Stomach smooth muscle (tissue), 2 donors: ENCODE data around the gene LNPEP.
A peak's percentile ranks its signal among the peaks of the same experiment; 100 is the strongest.

ENCODE experiments used
- H3K27ac ChIP-seq: one replicate; pipeline ENCODE4 v1.7.0; 2013; ENCODE audit warnings: mild to moderate bottlenecking, low read length, inconsistent platforms
- H3K27me3 ChIP-seq, 2 donors: one replicate each; pipeline ENCODE4 v1.7.0; 2013; ENCODE audit warnings: low read length in 2 of 2; ENCODE audit not compliant: insufficient read depth in 2 of 2, control insufficient read depth in 1 of 2
- H3K36me3 ChIP-seq, 2 donors: one replicate each; pipeline ENCODE4 v1.7.0; 2013; ENCODE audit warnings: low read length in 2 of 2; ENCODE audit not compliant: control insufficient read depth in 2 of 2, insufficient read depth in 2 of 2
- H3K4me1 ChIP-seq: one replicate; pipeline ENCODE4 v1.7.0; 2013; ENCODE audit warnings: low read length; ENCODE audit not compliant: control insufficient read depth, insufficient read depth
- H3K4me3 ChIP-seq, 2 donors: one replicate each; pipeline ENCODE4 v1.7.0; 2013; ENCODE audit warnings: low read length in 2 of 2
- H3K9ac ChIP-seq, 2 donors: one replicate each; pipeline ENCODE4 v1.7.0; 2013; ENCODE audit warnings: low read length in 2 of 2, mild to moderate bottlenecking in 1 of 2
- H3K9me3 ChIP-seq, 2 donors: one replicate each; pipeline ENCODE4 v1.7.0; 2013; ENCODE audit warnings: low read length in 2 of 2; ENCODE audit not compliant: control insufficient read depth in 2 of 2
- donor health status: healthy.
- donor health status: Pancreatic carcinoma.

LNPEP gene

DNA sequence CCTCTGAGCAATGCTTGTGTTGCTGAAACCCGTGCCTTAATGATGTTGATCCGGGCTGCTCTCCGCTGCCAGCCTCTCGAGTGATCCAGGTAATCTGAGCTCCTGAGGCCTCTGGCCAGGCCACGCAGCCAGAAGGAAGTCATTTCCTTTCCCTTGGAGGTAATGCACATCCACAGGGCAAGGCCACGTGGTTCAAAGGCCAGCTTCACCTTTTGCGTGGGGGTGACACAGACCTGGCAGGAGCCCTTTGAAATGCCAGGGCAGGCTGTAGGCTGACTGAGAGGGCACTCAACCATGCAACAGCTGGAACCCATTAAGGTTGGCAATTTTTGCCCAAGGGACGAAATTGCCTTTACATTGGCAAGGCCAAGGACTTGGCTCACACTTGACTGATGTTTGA is 126.2 kb downstream of the LNPEP start:
- H3K4me3 ChIP-seq = no peak overlapping the region
- no peak overlapping the region for H3K27ac ChIP-seq
- H3K27me3 ChIP-seq = no peaks in the 10 kb centered on the region
- H3K9me3 ChIP-seq = peaks cover 0 to 2% of the 10 kb centered on the region in 2 donors
- H3K4me1 ChIP-seq = no peaks in the 10 kb centered on the region
- no peaks in the 10 kb centered on the region for H3K36me3 ChIP-seq
- no peak overlapping the region for H3K9ac ChIP-seq

DNA sequence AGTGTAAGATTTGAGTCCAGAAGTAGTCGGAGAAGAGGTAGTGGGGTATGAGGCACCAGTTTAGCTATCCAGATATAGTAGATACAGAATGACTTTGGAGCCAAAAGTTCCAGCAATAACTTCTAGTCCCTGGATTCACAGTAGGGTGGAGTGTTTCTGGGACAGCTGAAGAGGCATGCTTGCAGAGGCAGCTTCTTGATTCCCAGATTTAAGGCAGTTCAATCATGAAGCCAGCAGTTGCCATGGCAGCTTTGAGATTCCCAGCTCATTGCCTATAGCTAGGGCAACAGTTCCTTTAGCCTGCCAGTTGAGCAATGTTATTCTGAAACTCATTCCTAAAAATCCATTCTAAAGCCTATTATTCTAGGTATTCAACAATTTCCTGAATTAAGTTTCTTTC is 127.4 kb downstream of the LNPEP start:
- Histone ChIP-seq H3K9ac (no peak overlapping the region), H3K4me1 (no peaks in the 10 kb centered on the region)

DNA sequence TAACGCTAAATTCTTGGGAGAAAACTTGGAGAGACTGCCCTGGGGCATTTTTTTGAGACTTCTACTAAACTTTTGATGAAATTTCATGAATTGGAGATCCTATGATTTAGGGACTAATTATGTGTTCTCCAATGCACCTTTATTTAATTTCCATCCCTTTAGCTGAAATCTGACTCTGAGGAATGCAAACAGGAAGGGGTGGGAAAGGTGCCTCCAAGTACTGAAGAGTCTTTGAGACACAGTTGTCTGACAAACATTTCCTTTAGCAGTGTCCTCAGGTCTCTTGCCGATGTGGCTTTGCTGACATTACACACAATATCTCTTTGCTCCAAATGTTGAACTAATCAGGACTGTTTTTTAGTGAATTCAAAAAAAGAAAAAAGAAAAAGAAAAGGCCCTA is 129.6 kb downstream of the LNPEP start:
- Histone ChIP-seq H3K4me3 (no peak overlapping the region), H3K27me3 (no peaks in the 10 kb centered on the region)

More for the DNA sequence above, 127.4 kb downstream of the LNPEP start:
- peaks cover 0 to 2% of the 10 kb centered on the region in 2 donors for H3K9me3 ChIP-seq
- H3K27ac ChIP-seq = no peak overlapping the region
- no peak overlapping the region for H3K4me3 ChIP-seq
- no peaks in the 10 kb centered on the region for H3K27me3 ChIP-seq
- H3K36me3 ChIP-seq = no peaks in the 10 kb centered on the region

DNA sequence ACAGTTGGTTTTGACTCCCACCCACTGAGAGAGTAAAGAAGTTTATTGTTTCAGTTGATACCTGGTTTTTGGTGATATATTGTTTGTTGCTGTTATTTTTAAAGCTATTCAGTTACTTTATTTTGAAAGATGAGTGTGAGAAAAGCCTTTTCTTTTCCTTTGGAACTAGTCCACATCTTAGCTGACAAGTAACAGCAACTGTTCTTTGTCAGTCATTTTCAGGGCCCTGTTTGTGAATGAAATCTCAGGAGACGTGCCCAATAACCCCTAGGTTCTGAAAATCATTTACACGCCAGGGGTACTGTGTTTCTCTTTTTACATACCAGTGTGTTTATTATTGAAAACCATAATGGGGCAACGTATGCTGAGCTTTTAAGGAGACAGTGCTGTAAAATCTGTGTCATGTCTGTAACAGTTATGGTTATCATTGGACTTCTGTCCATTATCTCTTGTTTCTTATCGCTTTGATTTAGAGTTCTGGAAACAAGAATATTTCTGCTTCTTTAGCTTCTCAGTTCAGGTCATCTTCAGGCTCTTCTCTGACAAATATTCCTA is 131.5 kb downstream of the LNPEP start:
- H3K9ac ChIP-seq = no peak overlapping the region
- H3K4me1 ChIP-seq = peaks cover 7% of the 10 kb centered on the region
- H3K27ac ChIP-seq = no peak overlapping the region
- no peak overlapping the region for H3K4me3 ChIP-seq
- H3K36me3 ChIP-seq = no peaks in the 10 kb centered on the region
- H3K9me3 ChIP-seq = no peaks in the 10 kb centered on the region
- H3K27me3 ChIP-seq = no peaks in the 10 kb centered on the region

More for the DNA sequence above, 129.6 kb downstream of the LNPEP start:
- Histone ChIP-seq H3K36me3 (no peaks in the 10 kb centered on the region), H3K27ac (no peak overlapping the region), H3K9me3 (no peaks in the 10 kb centered on the region), H3K9ac (no peak overlapping the region), H3K4me1 (no peaks in the 10 kb centered on the region)

DNA sequence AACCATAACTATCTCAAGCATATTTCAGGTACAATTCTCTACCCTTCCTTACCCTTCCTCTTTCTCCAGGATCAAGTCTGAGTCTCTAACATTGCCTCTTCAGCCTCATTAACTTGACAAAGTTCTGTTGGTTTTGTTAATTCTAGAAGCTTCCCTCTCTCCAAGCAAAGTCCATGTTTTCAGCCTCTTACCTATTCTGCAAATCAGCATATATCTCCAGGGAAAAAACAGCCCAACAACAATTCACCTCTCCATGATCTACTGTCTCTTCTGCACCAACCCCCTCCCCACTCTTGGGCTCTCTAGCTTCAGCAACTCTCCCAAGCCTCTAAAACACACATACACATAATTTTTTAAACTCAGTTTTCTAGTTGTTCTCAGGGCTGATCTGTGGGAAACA is 134.4 kb downstream of the LNPEP start:
- Histone ChIP-seq H3K36me3 (no peaks in the 10 kb centered on the region), H3K27ac (peak overlapping the region; percentile 24), H3K9ac (no peak overlapping the region), H3K4me3 (no peak overlapping the region), H3K9me3 (no peaks in the 10 kb centered on the region), H3K27me3 (no peaks in the 10 kb centered on the region), H3K4me1 (peaks cover 10% of the 10 kb centered on the region)

DNA sequence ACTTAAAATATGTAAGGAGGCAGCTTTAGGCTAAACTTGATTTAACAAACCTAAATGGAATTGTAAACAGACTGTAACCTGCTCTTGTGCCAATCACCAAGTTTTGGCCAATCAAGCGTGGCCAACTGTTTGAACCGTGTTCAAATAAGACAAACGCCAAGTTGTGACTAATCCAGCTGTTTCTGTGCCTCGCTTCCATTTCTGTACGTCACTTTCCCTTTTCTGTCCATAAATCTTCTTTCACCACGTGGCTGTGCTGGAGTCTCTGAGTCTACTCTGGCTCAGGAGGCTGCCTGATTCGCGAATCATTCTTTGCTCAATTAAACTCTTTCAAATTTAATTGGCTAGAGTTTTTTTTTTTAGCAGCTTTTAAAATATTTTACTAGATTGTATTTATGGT is 135.2 kb downstream of the LNPEP start:
- Histone ChIP-seq H3K36me3 (no peaks in the 10 kb centered on the region), H3K27me3 (no peaks in the 10 kb centered on the region), H3K9ac (no peak overlapping the region), H3K9me3 (no peaks in the 10 kb centered on the region), H3K4me1 (peaks cover 10% of the 10 kb centered on the region), H3K4me3 (no peak overlapping the region), H3K27ac (peak overlapping the region; percentile 24)

DNA sequence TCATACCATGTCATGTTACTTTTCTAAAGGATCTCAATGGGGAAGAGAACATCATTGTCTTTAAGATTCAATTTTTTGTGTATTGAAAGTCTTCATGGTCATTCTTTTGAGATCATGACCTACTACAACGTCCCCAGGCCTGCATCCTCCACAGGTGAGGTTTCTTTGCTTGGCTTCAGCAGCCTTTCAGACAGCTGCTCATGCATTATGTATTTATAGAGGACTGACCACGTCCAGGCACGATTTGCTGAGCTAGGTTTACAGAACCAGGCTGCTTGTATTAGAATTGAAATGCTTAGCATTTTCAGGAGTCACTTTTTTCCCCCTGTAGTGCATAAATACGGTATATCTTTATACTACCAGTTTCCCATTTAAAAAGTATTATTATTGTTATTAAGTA is 136.1 kb downstream of the LNPEP start:
- Histone ChIP-seq H3K27me3 (no peaks in the 10 kb centered on the region), H3K9ac (no peak overlapping the region), H3K36me3 (no peaks in the 10 kb centered on the region), H3K9me3 (no peaks in the 10 kb centered on the region), H3K4me1 (peaks cover 10% of the 10 kb centered on the region), H3K27ac (no peak overlapping the region), H3K4me3 (no peak overlapping the region)

DNA sequence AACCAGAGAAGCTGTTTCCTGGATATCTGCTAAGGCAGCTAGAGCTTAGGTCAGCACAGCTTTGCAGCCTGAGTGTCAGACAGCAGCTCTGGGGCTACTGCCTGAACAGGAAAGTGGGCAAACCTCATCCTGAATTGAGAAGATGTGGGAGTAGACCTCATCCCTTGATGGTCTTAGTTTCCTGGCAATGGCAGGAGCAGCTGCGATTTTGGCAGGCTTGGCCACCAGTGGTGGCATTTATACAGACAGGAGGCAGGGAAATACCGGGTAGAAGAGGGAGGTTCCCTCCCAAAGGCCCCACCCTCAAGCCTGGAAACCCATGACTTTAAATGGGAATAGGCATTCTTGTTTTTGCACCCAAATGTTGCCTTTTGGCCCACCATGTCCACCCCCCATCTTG is 136.8 kb downstream of the LNPEP start:
- Histone ChIP-seq H3K4me1 (peaks cover 10% of the 10 kb centered on the region), H3K27me3 (no peaks in the 10 kb centered on the region), H3K4me3 (no peak overlapping the region), H3K9ac (no peak overlapping the region), H3K36me3 (no peaks in the 10 kb centered on the region), H3K9me3 (no peaks in the 10 kb centered on the region), H3K27ac (no peak overlapping the region)

DNA sequence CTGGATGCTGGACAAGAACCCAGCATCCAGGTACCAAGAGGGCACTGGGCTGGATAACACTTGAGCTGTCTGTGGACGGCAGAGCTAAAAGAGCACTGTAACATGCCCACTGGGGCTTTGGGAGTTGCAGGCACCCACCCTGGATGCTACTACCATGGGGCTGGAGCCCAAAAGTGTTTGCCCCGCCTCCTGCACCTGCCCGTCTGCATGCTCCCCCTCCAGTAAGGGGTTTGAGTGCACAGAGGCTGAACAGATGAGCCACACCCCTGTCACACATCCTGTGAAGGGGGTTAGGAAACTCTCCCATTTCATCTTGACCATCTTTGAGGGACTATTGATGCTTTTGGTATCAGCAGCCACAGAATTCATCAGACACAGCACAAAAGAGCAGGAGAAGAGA is 137.5 kb downstream of the LNPEP start:
- no peak overlapping the region for H3K4me3 ChIP-seq
- H3K36me3 ChIP-seq = no peaks in the 10 kb centered on the region
- peaks cover 10% of the 10 kb centered on the region for H3K4me1 ChIP-seq
- no peaks in the 10 kb centered on the region for H3K9me3 ChIP-seq
- H3K27ac ChIP-seq = no peak overlapping the region
- no peak overlapping the region for H3K9ac ChIP-seq
- no peaks in the 10 kb centered on the region for H3K27me3 ChIP-seq

DNA sequence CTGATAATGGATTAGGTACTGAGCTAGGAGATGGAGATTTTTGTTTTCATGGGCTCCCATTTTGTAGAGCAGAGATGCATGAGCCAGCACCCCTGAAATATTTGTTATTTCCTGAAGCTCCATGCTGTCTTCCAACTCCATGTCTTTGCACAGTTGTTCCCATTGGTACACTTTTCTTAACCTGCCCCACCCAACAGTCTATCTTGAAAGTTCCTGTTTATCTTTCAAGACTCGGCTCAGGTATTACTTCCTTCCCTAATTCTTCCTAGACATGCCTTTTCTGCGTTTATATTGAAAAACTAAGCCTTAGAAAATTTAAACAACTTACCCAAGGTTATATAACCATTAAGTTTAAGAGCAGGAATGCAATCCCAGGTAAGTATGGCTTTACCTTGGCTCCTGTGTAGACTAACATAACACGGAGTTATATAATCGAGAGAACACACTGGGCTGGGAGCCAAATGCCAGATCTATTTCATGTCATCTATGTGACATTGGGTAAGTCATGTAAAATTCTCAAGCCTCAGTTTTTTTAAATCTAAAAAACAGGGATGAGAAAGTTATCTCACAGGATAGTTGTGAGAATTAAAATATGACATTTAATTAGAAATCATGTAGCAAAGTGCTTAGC is 139.1 kb downstream of the LNPEP start:
- H3K27ac ChIP-seq = no peak overlapping the region
- H3K9me3 ChIP-seq = no peaks in the 10 kb centered on the region
- no peak overlapping the region for H3K4me3 ChIP-seq
- no peaks in the 10 kb centered on the region for H3K27me3 ChIP-seq
- H3K36me3 ChIP-seq = no peaks in the 10 kb centered on the region
- peaks cover 10% of the 10 kb centered on the region for H3K4me1 ChIP-seq
- no peak overlapping the region for H3K9ac ChIP-seq

DNA sequence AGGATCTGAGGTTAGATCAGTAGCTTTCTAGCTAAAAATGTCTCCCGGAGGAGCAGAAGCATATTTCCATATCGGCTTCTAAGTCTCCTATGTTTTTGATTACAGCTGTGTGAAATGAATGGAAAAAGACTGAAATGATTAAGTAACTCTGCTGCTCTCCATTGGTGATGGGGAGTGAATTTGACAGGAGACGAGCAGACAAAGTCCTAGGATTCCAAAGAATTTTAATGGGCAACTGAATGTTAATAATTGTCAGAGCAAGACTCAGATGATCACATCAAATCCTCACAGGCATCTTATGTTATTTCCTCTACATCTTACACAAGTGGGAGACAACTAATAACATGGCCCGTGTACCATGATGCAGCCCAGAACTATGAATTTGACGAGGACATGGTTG is 139.8 kb downstream of the LNPEP start:
- no peaks in the 10 kb centered on the region for H3K36me3 ChIP-seq
- H3K9ac ChIP-seq = no peak overlapping the region
- peaks cover 9% of the 10 kb centered on the region for H3K4me1 ChIP-seq
- no peaks in the 10 kb centered on the region for H3K27me3 ChIP-seq
- H3K9me3 ChIP-seq = no peaks in the 10 kb centered on the region
- no peak overlapping the region for H3K27ac ChIP-seq
- no peak overlapping the region for H3K4me3 ChIP-seq
